ENCODE measurements around the gene MTR.
A peak's percentile ranks its signal among the peaks of the same experiment; 100 is the strongest.

Gene MTR

DNA sequence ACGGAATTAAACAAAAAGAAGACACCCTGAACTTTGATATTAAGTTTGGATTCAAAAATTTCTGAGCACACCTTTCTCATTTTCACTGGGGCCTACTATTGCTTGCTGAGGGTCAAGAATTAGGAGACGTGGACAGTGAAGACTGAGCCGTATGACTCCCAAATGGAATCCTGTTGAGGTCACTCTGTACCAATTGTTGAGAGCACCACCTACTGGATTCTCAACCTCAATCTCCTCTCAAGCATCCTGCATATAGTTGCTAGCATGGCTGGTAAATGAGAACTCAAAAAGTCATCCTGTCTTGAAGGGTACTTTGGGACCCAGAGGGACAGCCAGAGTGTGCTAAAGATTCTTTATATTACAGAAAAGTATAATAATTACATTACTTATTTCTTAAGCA lies 20.2 kb upstream of the MTR start:
- 77% methylated on average over 2 of the region's 3 CpGs for WGBS (ENCODE audit: insufficient coverage)
- ChIA-PET POLR2A (no interaction called here), CTCF (no interaction called here)
- no peak overlapping the region for H3K4me3 ChIP-seq (ENCODE audit: control insufficient read depth in 1 of 7, extremely low read depth in 1 of 7, insufficient read depth in 4 of 7, low read depth in 2 of 7, low read length in 6 of 7)
- H3K4me1 ChIP-seq (ENCODE audit: control extremely low read depth in 1 of 4, control insufficient read depth in 4 of 4, insufficient read depth in 4 of 4, low read length in 3 of 4), result no peaks in the 10 kb centered on the region
- no peak overlapping the region for H3K27ac ChIP-seq (ENCODE audit: insufficient read depth in 1 of 2, low read depth in 1 of 2, low read length in 2 of 2, poor library complexity in 1 of 2, severe bottlenecking in 2 of 2)
- DNase-seq, result no peak
- H3K27me3 ChIP-seq (replicated peaks in 2 of 5; ENCODE audit: control insufficient read depth in 4 of 5, insufficient read depth in 5 of 5, low read length in 4 of 5), result peaks cover 0 to 1% (median 0%) of the 10 kb centered on the region in 5 experiments
- peaks cover 0 to 14% (median 3%) of the 10 kb centered on the region in 5 experiments for H3K9me3 ChIP-seq (ENCODE audit: control extremely low read depth in 1 of 5, control insufficient read depth in 4 of 5, insufficient read depth in 2 of 5, low read depth in 1 of 5, low read length in 4 of 5)
- no peaks in the 10 kb centered on the region for H3K36me3 ChIP-seq (ENCODE audit: control insufficient read depth in 4 of 4, insufficient read depth in 4 of 4, low read length in 3 of 4)

DNA sequence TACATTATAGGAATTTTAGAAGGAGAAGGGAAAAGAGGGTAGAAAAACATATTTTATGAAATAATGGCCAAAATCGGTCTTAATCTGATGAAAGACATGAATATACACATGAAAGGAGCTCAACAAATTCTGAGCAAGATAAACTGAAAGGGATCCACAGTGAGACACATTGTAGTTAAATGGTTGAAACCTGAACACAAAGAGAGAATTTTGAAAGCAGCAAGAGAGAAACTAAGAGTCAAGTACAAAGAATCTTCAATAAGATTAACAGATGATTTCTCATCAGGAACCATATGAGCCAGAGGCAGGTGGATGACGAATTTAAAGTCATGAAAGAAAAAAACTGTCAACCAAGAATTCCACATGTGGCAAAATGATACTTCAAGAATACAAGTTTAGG lies 15.8 kb upstream of the MTR start:
- Histone ChIP-seq H3K27ac (ENCODE audit: insufficient read depth in 1 of 2, low read depth in 1 of 2, low read length in 2 of 2, poor library complexity in 1 of 2, severe bottlenecking in 2 of 2) (no peak overlapping the region), H3K4me1 (ENCODE audit: control extremely low read depth in 1 of 4, control insufficient read depth in 4 of 4, insufficient read depth in 4 of 4, low read length in 3 of 4) (no peaks in the 10 kb centered on the region), H3K36me3 (ENCODE audit: control insufficient read depth in 4 of 4, insufficient read depth in 4 of 4, low read length in 3 of 4) (no peaks in the 10 kb centered on the region), H3K27me3 (replicated peaks in 2 of 5; ENCODE audit: control insufficient read depth in 4 of 5, insufficient read depth in 5 of 5, low read length in 4 of 5) (no peaks in the 10 kb centered on the region), H3K4me3 (ENCODE audit: control insufficient read depth in 1 of 7, extremely low read depth in 1 of 7, insufficient read depth in 4 of 7, low read depth in 2 of 7, low read length in 6 of 7) (no peak overlapping the region), H3K9me3 (ENCODE audit: control extremely low read depth in 1 of 5, control insufficient read depth in 4 of 5, insufficient read depth in 2 of 5, low read depth in 1 of 5, low read length in 4 of 5) (peaks cover 0 to 15% (median 3%) of the 10 kb centered on the region in 5 experiments)
- peak in 1 of 3 donors; percentile 8 for DNase-seq
- ChIA-PET POLR2A (no interaction called here), CTCF (no interaction called here)
- WGBS (ENCODE audit: insufficient coverage), result 95% methylated on average over 2 of the region's 2 CpGs

DNA sequence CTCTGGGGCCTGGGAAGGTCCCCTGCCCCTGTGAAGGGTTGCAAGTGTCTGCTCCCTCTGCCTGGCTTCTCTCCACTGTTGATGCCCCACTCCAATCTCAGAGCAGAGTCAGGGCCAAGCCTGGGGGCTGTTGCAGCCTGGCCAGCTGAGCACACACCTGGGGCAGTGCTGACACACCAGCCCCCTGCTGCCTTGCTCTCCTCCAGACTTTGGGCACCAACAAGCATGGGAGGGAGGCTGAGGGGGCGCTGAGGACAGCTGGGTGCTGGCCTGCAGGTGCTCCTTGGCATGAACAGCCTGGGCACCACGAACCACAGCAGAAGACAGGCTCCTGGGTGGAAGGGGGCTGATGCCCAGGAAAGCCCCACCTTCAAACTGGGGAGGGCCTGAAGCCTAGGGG lies 9.6 kb upstream of the MTR start:
- 100% methylated on average over 1 of the region's 2 CpGs for WGBS (ENCODE audit: insufficient coverage)
- Histone ChIP-seq H3K36me3 (ENCODE audit: control insufficient read depth in 4 of 4, insufficient read depth in 4 of 4, low read length in 3 of 4) (no peaks in the 10 kb centered on the region), H3K27me3 (replicated peaks in 2 of 5; ENCODE audit: control insufficient read depth in 4 of 5, insufficient read depth in 5 of 5, low read length in 4 of 5) (no peaks in the 10 kb centered on the region), H3K4me3 (ENCODE audit: control insufficient read depth in 1 of 7, extremely low read depth in 1 of 7, insufficient read depth in 4 of 7, low read depth in 2 of 7, low read length in 6 of 7) (no peak overlapping the region), H3K4me1 (ENCODE audit: control extremely low read depth in 1 of 4, control insufficient read depth in 4 of 4, insufficient read depth in 4 of 4, low read length in 3 of 4) (no peaks in the 10 kb centered on the region), H3K9me3 (ENCODE audit: control extremely low read depth in 1 of 5, control insufficient read depth in 4 of 5, insufficient read depth in 2 of 5, low read depth in 1 of 5, low read length in 4 of 5) (peaks cover 0 to 9% (median 0%) of the 10 kb centered on the region in 5 experiments), H3K27ac (ENCODE audit: insufficient read depth in 1 of 2, low read depth in 1 of 2, low read length in 2 of 2, poor library complexity in 1 of 2, severe bottlenecking in 2 of 2) (no peak overlapping the region)
- POLR2A ChIA-PET, result no interaction called here
- DNase-seq, result no peak
- CTCF ChIA-PET, result interaction anchor here (1.0 kb wide), 1 partner anchor 27 kb away, joined by 3 read pairs; no protein-coding TSS in a partner anchor

DNA sequence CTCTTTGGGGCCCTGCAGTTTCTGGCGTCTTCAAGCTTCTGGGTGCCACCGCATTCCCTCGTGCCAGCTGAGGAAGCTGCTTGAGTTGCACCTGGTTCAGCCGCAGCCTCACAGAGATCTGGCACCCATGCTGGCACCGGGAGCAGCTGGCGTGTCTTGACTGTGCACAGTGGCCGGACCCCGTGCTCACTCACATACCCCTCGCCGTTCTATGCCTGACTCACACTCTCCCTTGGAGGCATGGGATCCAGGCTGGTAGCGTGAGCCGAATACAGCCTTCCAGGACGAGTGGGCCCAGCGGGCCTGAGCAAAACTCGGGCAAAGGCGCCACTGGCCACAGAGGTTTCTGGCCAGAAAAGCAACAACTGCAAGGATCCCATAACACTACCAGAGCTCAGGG lies 8.6 kb upstream of the MTR start:
- no peak for DNase-seq
- H3K27me3 ChIP-seq (replicated peaks in 2 of 5; ENCODE audit: control insufficient read depth in 4 of 5, insufficient read depth in 5 of 5, low read length in 4 of 5), result no peaks in the 10 kb centered on the region
- H3K9me3 ChIP-seq (ENCODE audit: control extremely low read depth in 1 of 5, control insufficient read depth in 4 of 5, insufficient read depth in 2 of 5, low read depth in 1 of 5, low read length in 4 of 5), result peaks cover 0 to 9% (median 0%) of the 10 kb centered on the region in 5 experiments
- 92% methylated on average over 15 of the region's 16 CpGs for WGBS (ENCODE audit: insufficient coverage)
- no peaks in the 10 kb centered on the region for H3K4me1 ChIP-seq (ENCODE audit: control extremely low read depth in 1 of 4, control insufficient read depth in 4 of 4, insufficient read depth in 4 of 4, low read length in 3 of 4)
- ChIA-PET POLR2A (no interaction called here), CTCF (interaction anchor here (1.2 to 1.5 kb wide), 2 partner anchors 14 to 27 kb away, joined by 3 to 5 read pairs; no protein-coding TSS in a partner anchor)
- H3K36me3 ChIP-seq (ENCODE audit: control insufficient read depth in 4 of 4, insufficient read depth in 4 of 4, low read length in 3 of 4), result no peaks in the 10 kb centered on the region
- H3K27ac ChIP-seq (ENCODE audit: insufficient read depth in 1 of 2, low read depth in 1 of 2, low read length in 2 of 2, poor library complexity in 1 of 2, severe bottlenecking in 2 of 2), result no peak overlapping the region
- H3K4me3 ChIP-seq (ENCODE audit: control insufficient read depth in 1 of 7, extremely low read depth in 1 of 7, insufficient read depth in 4 of 7, low read depth in 2 of 7, low read length in 6 of 7), result no peak overlapping the region

DNA sequence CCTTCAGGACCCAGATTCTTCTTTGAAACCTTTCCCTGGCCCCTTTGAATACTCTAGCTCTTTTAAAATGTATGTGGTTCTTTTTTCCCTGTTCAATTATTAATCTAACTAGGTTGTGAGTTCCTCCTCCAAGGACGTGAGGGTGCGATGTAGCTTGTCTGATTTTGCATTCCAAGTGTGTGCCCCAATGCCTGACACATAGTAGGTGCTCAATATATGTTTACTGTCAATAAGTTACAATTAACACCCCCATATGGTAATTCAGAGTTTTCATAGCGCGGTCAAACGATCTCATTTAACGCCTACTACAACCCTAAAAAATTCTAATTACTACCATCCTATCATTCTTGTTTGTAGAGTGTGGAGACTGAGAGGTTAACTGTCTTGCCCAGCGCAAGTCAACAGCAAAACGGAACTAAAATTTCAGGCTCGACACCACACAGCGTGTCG lies 482 bp upstream of the MTR start:
- ChIA-PET POLR2A (no interaction called here), CTCF (interaction anchor here (1.7 kb wide), 1 partner anchor 35 kb away, joined by 6 read pairs; no protein-coding TSS in a partner anchor)
- H3K9me3 ChIP-seq (ENCODE audit: control extremely low read depth in 1 of 5, control insufficient read depth in 4 of 5, insufficient read depth in 2 of 5, low read depth in 1 of 5, low read length in 4 of 5), result no peaks in the 10 kb centered on the region
- H3K4me1 ChIP-seq (ENCODE audit: control extremely low read depth in 1 of 4, control insufficient read depth in 4 of 4, insufficient read depth in 4 of 4, low read length in 3 of 4), result peaks cover 0 to 30% (median 9%) of the 10 kb centered on the region in 4 experiments
- peaks cover 0 to 4% (median 0%) of the 10 kb centered on the region in 5 experiments for H3K27me3 ChIP-seq (replicated peaks in 2 of 5; ENCODE audit: control insufficient read depth in 4 of 5, insufficient read depth in 5 of 5, low read length in 4 of 5)
- peak overlapping the region in 1 of 2 experiments; percentile 89 for H3K27ac ChIP-seq (ENCODE audit: insufficient read depth in 1 of 2, low read depth in 1 of 2, low read length in 2 of 2, poor library complexity in 1 of 2, severe bottlenecking in 2 of 2)
- WGBS (ENCODE audit: insufficient coverage), result 0% methylated on average over 5 of the region's 11 CpGs
- DNase-seq, result no peak
- H3K36me3 ChIP-seq (ENCODE audit: control insufficient read depth in 4 of 4, insufficient read depth in 4 of 4, low read length in 3 of 4), result no peaks in the 10 kb centered on the region
- H3K4me3 ChIP-seq (ENCODE audit: control insufficient read depth in 1 of 7, extremely low read depth in 1 of 7, insufficient read depth in 4 of 7, low read depth in 2 of 7, low read length in 6 of 7), result peak overlapping the region; percentile 57 to 97 (median 88)

DNA sequence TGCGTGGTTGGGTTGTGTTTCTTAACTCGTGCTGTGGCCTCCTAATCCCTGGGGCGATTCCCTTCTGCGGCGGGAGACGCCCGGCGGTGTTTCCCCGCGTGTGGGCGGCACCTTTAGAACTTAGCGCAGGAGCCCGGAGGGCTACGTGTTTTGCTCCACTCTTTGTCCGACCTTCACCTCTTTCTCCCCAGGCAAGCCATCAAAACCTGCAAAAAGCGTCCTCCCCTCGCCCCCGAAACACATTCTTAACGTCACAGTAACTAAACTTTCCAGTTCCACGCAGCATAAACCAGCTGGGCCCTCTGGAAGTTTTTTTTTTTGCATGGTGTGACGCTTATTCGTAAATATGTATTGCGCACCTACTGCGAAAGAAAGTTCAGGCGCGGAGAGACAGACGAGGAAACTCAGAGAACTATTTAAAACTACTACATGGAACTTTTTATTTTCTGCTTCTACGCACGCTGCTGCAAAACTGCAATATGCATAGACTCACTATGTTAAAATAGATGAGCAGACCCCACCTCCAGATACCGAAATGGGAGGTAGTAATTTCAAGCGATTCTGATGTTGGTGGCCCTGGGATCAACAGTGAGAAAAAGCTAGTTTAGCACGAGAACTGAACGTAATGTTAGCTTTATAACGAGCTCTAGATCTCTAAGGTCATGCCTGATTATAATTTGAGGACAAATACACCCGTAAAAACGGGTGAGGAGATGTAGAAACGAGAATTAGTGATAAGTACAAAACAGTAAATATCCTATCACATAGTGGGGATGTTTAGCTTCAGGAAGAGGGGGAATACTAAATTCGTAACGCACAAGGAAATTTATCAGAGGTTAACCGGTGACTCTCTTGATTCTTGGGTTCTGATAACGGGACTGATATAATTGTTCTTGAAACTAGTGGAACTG lies 920 bp downstream of the MTR start:
- peaks cover 0 to 4% (median 0%) of the 10 kb centered on the region in 5 experiments for H3K27me3 ChIP-seq (replicated peaks in 2 of 5; ENCODE audit: control insufficient read depth in 4 of 5, insufficient read depth in 5 of 5, low read length in 4 of 5)
- H3K4me1 ChIP-seq (ENCODE audit: control extremely low read depth in 1 of 4, control insufficient read depth in 4 of 4, insufficient read depth in 4 of 4, low read length in 3 of 4), result peaks cover 0 to 30% (median 9%) of the 10 kb centered on the region in 4 experiments
- peak in 2 of 3 donors; percentile 52 to 75 for DNase-seq
- H3K27ac ChIP-seq (ENCODE audit: insufficient read depth in 1 of 2, low read depth in 1 of 2, low read length in 2 of 2, poor library complexity in 1 of 2, severe bottlenecking in 2 of 2), result peak overlapping the region; percentile 52 to 89
- 0% methylated on average over 20 of the region's 41 CpGs for WGBS (ENCODE audit: insufficient coverage)
- H3K9me3 ChIP-seq (ENCODE audit: control extremely low read depth in 1 of 5, control insufficient read depth in 4 of 5, insufficient read depth in 2 of 5, low read depth in 1 of 5, low read length in 4 of 5), result no peaks in the 10 kb centered on the region
- peak overlapping the region; percentile 57 to 97 (median 88) for H3K4me3 ChIP-seq (ENCODE audit: control insufficient read depth in 1 of 7, extremely low read depth in 1 of 7, insufficient read depth in 4 of 7, low read depth in 2 of 7, low read length in 6 of 7)
- H3K36me3 ChIP-seq (ENCODE audit: control insufficient read depth in 4 of 4, insufficient read depth in 4 of 4, low read length in 3 of 4), result peaks cover 0 to 8% (median under 1%) of the 10 kb centered on the region in 4 experiments
- ChIA-PET POLR2A (no interaction called here), CTCF (interaction anchor here (0.6 to 1.0 kb wide), 2 partner anchors 13 to 215 kb away, joined by 3 to 10 read pairs; no protein-coding TSS in a partner anchor)

DNA sequence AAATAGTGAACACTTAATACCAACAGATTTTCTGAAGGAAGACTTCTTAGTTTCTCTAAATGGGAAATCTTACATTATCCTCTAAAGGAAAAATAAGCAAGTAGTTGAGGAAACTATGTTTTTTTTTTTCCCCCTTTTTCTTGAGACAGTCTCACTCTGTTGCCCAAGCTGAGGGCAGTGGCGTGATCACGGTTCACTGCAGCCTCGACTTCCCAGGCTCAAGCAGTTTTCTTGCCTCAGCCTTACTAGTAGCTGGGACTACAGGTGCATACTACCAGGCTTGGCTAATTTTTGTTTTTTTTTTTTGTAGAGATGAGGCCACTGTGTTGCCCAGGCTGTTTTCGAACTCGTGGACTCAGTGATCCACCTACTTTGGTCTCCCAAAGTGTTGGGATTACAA lies 3.9 kb downstream of the MTR start:
- no CpG with 5 or more reads among the region's 5 CpGs for WGBS (ENCODE audit: insufficient coverage)
- CTCF ChIA-PET, result interaction anchor here (1.0 kb wide), 1 partner anchor 11 kb away, joined by 3 read pairs; no protein-coding TSS in a partner anchor
- Histone ChIP-seq H3K4me3 (ENCODE audit: control insufficient read depth in 1 of 7, extremely low read depth in 1 of 7, insufficient read depth in 4 of 7, low read depth in 2 of 7, low read length in 6 of 7) (no peak overlapping the region), H3K27me3 (replicated peaks in 2 of 5; ENCODE audit: control insufficient read depth in 4 of 5, insufficient read depth in 5 of 5, low read length in 4 of 5) (no peaks in the 10 kb centered on the region), H3K36me3 (ENCODE audit: control insufficient read depth in 4 of 4, insufficient read depth in 4 of 4, low read length in 3 of 4) (peaks cover 0 to 20% (median 7%) of the 10 kb centered on the region in 4 experiments), H3K27ac (ENCODE audit: insufficient read depth in 1 of 2, low read depth in 1 of 2, low read length in 2 of 2, poor library complexity in 1 of 2, severe bottlenecking in 2 of 2) (no peak overlapping the region), H3K4me1 (ENCODE audit: control extremely low read depth in 1 of 4, control insufficient read depth in 4 of 4, insufficient read depth in 4 of 4, low read length in 3 of 4) (peaks cover 0 to 32% (median 9%) of the 10 kb centered on the region in 4 experiments), H3K9me3 (ENCODE audit: control extremely low read depth in 1 of 5, control insufficient read depth in 4 of 5, insufficient read depth in 2 of 5, low read depth in 1 of 5, low read length in 4 of 5) (no peaks in the 10 kb centered on the region)
- DNase-seq, result no peak
- POLR2A ChIA-PET, result no interaction called here
